ENCODE measurements around the gene TXN. TPM values are rescaled to one million over a fixed set of nuclear protein-coding genes. Genes with fewer than 3 reads are reported as not detected.
A peak's percentile ranks its signal among the peaks of the same experiment; 100 is the strongest.
"Not testable (repeated sequence)": the region's sequence is repeated elsewhere in the genome, so short reads cannot be mapped to it uniquely, and the experiment has no call there.

Gene TXN
- total RNA-seq, 2 donors from 2014 or later, result 375 to 406 TPM

- no peaks in the 10 kb centered on the region for H3K9me3 Mint-ChIP-seq
- ATAC-seq (no peak), DNase-seq (ENCODE audit: low spot score in 2 of 2) (no peak)
- H3K27ac Mint-ChIP-seq, result no peak overlapping the region
- peaks cover 0 to 4% of the 10 kb centered on the region in 2 donors for H3K36me3 Mint-ChIP-seq
These were observed 5.3 kb upstream of the TXN start for GRCh38 chr9:110261632-110262031.

- no peak overlapping the region for H3K27ac Mint-ChIP-seq
- ATAC-seq (no peak), DNase-seq (ENCODE audit: low spot score in 2 of 2) (no peak)
- peaks cover 6 to 10% of the 10 kb centered on the region in 2 donors for H3K36me3 Mint-ChIP-seq
- no peaks in the 10 kb centered on the region for H3K9me3 Mint-ChIP-seq
These were observed 4.6 kb upstream of the TXN start for GRCh38 chr9:110260911-110261310.

GRCh38 chr9:110259566-110259965 lies 3.3 kb upstream of the TXN start:
- Mint-ChIP-seq H3K27ac (no peak overlapping the region), H3K9me3 (no peaks in the 10 kb centered on the region), H3K36me3 (peaks cover 15 to 23% of the 10 kb centered on the region in 2 donors)
- DNase-seq (ENCODE audit: low spot score in 2 of 2) (no peak), ATAC-seq (no peak)

- DNase-seq (ENCODE audit: low spot score in 2 of 2), result no peak
- ATAC-seq, result peak in 1 of 2 donors; percentile 14
These were observed 2.4 kb upstream of the TXN start for GRCh38 chr9:110258690-110259091.

DNA sequence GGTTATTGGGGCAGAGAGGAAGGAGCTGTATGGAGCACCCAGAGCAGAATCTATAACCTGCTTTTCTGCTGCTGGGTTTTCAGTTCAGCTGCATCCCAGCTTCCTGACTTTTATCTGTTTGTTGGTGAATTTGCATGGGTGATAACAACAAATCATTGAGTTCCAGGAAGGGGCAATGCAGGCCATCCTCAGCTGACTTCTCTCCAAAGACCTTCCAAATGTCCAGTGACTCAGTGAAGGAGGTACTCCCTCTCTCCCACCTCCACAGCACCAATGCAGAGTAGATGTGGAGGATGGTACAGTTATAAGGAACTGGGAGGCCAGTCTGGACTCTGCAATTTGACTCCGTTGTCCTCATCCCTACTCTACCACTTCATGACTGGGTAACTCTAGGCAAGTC lies 1.6 kb upstream of the TXN start:
- peak overlapping the region in 1 of 2 donors; percentile 91 for H3K27ac Mint-ChIP-seq

More at GRCh38 chr9:110258690-110259091, 2.4 kb upstream of the TXN start:
- Mint-ChIP-seq H3K27ac (peak overlapping the region in 1 of 2 donors; percentile 91), H3K9me3 (no peaks in the 10 kb centered on the region), H3K36me3 (peaks cover 22 to 30% of the 10 kb centered on the region in 2 donors)

GRCh38 chr9:110257097-110257841 lies 962 bp upstream of the TXN start:
- no peaks in the 10 kb centered on the region for H3K9me3 Mint-ChIP-seq
- H3K27ac Mint-ChIP-seq, result peak overlapping the region; percentile 91 to 99
- DNase-seq (ENCODE audit: low spot score in 2 of 2), result no peak
- ATAC-seq, result peak; percentile 15
- peaks cover 35% of the 10 kb centered on the region in 2 donors for H3K36me3 Mint-ChIP-seq

More for the DNA sequence above, 1.6 kb upstream of the TXN start:
- Mint-ChIP-seq H3K9me3 (no peaks in the 10 kb centered on the region), H3K36me3 (peaks cover 29 to 35% of the 10 kb centered on the region in 2 donors)
- no peak for ATAC-seq
- DNase-seq (ENCODE audit: low spot score in 2 of 2), result no peak

DNA sequence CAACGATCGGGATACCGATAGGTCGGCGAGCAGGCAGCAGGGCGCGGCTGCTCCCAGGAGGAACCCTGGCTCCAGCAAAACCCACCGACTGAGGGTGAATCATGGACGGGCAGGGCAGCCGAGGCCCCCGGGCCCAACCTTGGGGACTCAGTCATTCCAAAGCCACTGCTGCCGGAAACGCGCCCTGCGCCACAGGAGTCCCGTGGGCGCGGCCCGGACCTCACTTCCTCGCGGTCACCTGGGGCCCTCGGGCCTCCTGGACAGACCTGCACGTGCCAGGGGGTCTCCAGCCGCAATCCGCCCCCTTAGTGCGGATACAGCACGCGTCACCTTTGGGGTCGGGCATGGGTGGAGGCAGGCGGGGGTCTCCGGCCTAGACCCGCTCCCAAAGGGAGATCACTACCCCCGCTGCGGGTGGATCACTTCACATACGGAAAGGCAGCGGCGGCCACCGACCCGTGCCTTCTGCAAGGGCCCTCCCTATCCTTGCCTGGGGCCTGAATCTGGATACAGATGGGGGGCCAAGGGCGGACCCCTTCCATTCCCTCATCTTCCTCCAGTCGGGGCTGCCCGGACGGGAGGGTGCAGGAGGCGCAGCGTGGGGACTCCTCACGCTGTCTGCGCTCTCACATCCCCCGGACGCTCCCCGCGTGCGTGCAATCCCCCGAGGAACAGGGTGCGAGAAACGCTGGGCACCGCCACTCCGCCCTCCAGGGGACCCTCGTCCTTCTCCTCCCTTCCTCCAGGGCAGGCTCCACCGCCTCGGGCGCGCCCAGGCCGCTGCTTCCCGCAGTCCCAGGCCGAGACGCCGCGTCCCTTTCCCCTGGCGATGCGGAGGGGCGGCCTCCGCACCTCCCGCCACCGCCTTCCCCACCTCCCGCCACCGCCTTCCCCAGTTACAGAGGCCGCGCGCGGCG lies 586 bp downstream of the TXN start:
- Mint-ChIP-seq H3K9me3 (no peaks in the 10 kb centered on the region), H3K36me3 (peaks cover 35 to 42% of the 10 kb centered on the region in 2 donors), H3K27ac (peak overlapping the region; percentile 91 to 98)
- ATAC-seq, result peak; percentile 8 to 58
- peak; percentile 49 to 85 for DNase-seq (ENCODE audit: low spot score in 2 of 2)

GRCh38 chr9:110255034-110255462 lies 1.3 kb downstream of the TXN start:
- DNase-seq (ENCODE audit: low spot score in 2 of 2) (no peak), ATAC-seq (no peak)
- Mint-ChIP-seq H3K27ac (peak overlapping the region; percentile 79 to 91), H3K36me3 (peaks cover 35 to 48% of the 10 kb centered on the region in 2 donors), H3K9me3 (no peaks in the 10 kb centered on the region)

DNA sequence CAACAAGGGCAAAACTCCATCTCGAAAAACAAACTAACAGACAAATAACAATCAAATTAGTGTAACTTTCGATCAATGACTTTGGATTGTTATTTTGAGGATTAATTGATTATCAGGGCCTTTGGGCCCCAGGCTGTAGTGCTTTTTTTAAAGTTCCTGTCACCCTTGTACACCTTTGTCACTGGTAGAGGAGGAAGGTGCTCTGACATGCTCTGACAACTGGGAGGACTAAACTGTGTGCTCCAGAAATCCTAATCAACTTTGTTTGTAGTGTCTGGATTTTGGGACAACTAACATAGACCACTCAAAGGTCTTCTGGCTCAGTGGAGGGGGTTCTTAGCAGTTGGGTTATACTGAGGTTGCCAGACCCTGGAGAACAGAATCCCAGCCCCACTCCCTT lies 1.8 kb downstream of the TXN start:
- Mint-ChIP-seq H3K36me3 (peaks cover 35 to 50% of the 10 kb centered on the region in 2 donors), H3K27ac (peak overlapping the region; percentile 79 to 91), H3K9me3 (no peaks in the 10 kb centered on the region)
- DNase-seq (ENCODE audit: low spot score in 2 of 2), result no peak
- no peak for ATAC-seq

GRCh38 chr9:110252509-110253139 lies 3.7 kb downstream of the TXN start:
- no peaks in the 10 kb centered on the region for H3K9me3 Mint-ChIP-seq
- ATAC-seq (no peak), DNase-seq (ENCODE audit: low spot score in 2 of 2) (no peak)
- H3K36me3 Mint-ChIP-seq, result peaks cover 35 to 50% of the 10 kb centered on the region in 2 donors
- peak overlapping the region; percentile 11 to 91 for H3K27ac Mint-ChIP-seq

DNA sequence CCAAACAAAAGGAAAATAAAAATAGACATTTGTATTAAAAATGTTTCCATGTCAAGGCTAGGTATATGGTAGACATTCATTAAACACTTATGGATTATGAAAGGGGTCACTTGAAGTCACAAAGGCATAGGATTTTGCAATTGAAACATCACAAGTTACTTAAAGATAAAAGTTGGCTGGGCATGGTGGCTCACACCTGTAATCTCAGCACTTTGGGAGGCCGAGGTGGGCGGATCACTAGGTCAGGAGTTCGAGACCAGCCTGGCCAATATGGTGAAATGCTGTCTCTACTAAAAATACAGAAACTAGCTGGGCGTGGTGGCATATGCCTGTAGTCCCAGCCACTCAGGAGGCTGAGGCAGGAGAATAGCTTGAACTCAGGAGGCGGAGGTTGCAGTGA lies 4.5 kb downstream of the TXN start:
- not testable (repeated sequence) for H3K27ac Mint-ChIP-seq; H3K9me3 Mint-ChIP-seq; ATAC-seq; DNase-seq (ENCODE audit: low spot score in 2 of 2)
- peaks cover 31 to 53% of the 10 kb centered on the region in 2 donors for H3K36me3 Mint-ChIP-seq

DNA sequence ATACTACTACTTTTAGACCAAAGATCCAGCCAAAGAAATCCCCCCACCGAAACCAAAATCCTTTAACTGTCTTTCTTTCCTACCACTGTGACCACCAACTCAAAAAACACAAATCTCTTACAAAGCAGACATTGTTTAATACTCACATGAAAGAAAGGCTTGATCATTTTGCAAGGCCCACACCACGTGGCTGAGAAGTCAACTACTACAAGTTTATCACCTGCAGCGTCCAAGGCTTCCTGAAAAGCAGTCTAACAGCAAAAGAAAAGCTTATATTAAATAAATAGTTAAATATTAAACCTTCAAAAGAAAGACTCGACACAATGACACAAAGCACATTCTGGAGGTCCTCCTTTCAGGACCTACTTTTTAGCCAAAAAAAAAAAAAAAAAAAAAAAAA lies 5.1 kb downstream of the TXN start:
- ATAC-seq (no peak), DNase-seq (ENCODE audit: low spot score in 2 of 2) (no peak)
- Mint-ChIP-seq H3K36me3 (peaks cover 29 to 55% of the 10 kb centered on the region in 2 donors), H3K9me3 (no peaks in the 10 kb centered on the region), H3K27ac (no peak overlapping the region)

DNA sequence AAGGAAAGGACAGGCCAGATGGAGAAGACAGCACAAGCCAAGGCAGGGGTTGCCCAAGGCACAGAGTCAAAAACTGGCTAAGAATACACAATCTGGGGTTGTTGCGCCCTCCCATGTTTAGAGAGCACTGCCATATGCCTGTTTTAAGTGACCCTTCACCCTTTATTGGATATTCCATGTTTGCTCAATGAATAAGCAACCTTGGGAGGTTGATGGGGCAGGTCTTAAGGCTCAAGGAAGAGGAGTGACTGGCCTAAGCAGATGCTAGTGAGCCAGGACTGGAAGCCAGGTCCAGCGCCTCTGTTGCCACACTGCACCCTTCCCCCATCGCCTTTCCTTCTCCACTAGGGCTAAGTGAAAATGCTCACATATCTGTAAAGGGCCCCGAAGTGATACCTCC lies 6.7 kb downstream of the TXN start:
- Mint-ChIP-seq H3K9me3 (no peaks in the 10 kb centered on the region), H3K36me3 (peaks cover 13 to 47% of the 10 kb centered on the region in 2 donors), H3K27ac (peak overlapping the region in 1 of 2 donors; percentile 72)
- ATAC-seq, result peak in 1 of 2 donors; percentile 29
- DNase-seq (ENCODE audit: low spot score in 2 of 2), result no peak

DNA sequence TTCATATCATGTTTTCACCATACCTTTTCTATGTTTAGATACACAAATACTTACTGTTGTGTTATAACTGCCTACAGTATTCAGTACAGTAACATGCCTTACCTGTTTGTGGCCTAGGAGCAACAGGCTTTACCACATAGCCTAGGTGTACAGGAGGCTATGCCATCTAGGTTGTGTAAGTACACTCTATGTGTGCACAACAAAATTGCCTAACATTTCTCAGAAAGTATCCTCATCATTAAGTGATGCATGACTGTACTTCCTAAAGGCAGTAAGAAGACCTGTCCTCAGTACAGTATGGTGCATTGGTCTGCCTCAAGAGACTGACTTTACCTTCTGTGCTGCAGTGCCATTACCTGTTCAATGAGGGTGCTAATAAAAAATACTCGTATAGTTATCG lies 7.9 kb downstream of the TXN start:
- Mint-ChIP-seq H3K27ac (no peak overlapping the region), H3K36me3 (peaks cover 4 to 40% of the 10 kb centered on the region in 2 donors), H3K9me3 (no peaks in the 10 kb centered on the region)
- no peak for DNase-seq (ENCODE audit: low spot score in 2 of 2)
- ATAC-seq, result peak in 1 of 2 donors; percentile 11

GRCh38 chr9:110246214-110246613 lies 10.1 kb downstream of the TXN start:
- ATAC-seq (no peak), DNase-seq (ENCODE audit: low spot score in 2 of 2) (no peak)
- peaks cover 11 to 38% of the 10 kb centered on the region in 2 donors for H3K36me3 Mint-ChIP-seq
- H3K9me3 Mint-ChIP-seq, result no peaks in the 10 kb centered on the region
- no peak overlapping the region for H3K27ac Mint-ChIP-seq

DNA sequence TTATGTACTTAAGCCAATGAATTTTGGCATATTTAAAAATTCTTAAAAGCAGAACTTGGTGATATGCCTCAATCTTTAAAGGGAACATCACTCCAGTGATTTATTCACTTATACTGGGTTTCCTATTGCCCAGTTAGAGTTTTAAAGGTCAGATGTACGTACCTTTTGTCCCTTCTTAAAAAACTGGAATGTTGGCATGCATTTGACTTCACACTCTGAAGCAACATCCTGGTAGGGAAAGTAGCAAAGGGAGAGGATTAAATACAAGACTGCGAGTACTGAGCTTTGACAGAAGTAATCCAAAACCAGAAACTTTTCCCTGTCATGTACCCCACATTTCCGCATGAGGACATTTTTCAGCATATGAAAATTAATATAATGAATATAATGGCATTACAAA lies 11.7 kb downstream of the TXN start:
- H3K9me3 Mint-ChIP-seq, result no peaks in the 10 kb centered on the region
- ATAC-seq, result no peak

More for the DNA sequence above, 11.7 kb downstream of the TXN start:
- H3K36me3 Mint-ChIP-seq, result peaks cover 11 to 26% of the 10 kb centered on the region in 2 donors
- no peak overlapping the region for H3K27ac Mint-ChIP-seq
- DNase-seq (ENCODE audit: low spot score in 2 of 2), result no peak
